Stimulated activated CD8-positive, alpha-beta memory T cell treated with anti-CD3 and anti-CD28 coated beads, Interleukin-7, amount 100 ng/mL, for 1 hour (primary cell): ENCODE measurements around the gene RSF1.
"Not testable (repeated sequence)": the region's sequence is repeated elsewhere in the genome, so short reads cannot be mapped to it uniquely, and the experiment has no call there.

Experiments
- DNase-seq, 2 donors: peaks; one replicate each; pipeline ENCODE4 v3.0.0-alpha.2; 2020; ENCODE audit warnings: low read depth in 2 of 2

RSF1 gene, protein sequence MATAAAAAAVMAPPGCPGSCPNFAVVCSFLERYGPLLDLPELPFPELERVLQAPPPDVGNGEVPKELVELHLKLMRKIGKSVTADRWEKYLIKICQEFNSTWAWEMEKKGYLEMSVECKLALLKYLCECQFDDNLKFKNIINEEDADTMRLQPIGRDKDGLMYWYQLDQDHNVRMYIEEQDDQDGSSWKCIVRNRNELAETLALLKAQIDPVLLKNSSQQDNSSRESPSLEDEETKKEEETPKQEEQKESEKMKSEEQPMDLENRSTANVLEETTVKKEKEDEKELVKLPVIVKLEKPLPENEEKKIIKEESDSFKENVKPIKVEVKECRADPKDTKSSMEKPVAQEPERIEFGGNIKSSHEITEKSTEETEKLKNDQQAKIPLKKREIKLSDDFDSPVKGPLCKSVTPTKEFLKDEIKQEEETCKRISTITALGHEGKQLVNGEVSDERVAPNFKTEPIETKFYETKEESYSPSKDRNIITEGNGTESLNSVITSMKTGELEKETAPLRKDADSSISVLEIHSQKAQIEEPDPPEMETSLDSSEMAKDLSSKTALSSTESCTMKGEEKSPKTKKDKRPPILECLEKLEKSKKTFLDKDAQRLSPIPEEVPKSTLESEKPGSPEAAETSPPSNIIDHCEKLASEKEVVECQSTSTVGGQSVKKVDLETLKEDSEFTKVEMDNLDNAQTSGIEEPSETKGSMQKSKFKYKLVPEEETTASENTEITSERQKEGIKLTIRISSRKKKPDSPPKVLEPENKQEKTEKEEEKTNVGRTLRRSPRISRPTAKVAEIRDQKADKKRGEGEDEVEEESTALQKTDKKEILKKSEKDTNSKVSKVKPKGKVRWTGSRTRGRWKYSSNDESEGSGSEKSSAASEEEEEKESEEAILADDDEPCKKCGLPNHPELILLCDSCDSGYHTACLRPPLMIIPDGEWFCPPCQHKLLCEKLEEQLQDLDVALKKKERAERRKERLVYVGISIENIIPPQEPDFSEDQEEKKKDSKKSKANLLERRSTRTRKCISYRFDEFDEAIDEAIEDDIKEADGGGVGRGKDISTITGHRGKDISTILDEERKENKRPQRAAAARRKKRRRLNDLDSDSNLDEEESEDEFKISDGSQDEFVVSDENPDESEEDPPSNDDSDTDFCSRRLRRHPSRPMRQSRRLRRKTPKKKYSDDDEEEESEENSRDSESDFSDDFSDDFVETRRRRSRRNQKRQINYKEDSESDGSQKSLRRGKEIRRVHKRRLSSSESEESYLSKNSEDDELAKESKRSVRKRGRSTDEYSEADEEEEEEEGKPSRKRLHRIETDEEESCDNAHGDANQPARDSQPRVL (N-terminal part only)

DNA sequence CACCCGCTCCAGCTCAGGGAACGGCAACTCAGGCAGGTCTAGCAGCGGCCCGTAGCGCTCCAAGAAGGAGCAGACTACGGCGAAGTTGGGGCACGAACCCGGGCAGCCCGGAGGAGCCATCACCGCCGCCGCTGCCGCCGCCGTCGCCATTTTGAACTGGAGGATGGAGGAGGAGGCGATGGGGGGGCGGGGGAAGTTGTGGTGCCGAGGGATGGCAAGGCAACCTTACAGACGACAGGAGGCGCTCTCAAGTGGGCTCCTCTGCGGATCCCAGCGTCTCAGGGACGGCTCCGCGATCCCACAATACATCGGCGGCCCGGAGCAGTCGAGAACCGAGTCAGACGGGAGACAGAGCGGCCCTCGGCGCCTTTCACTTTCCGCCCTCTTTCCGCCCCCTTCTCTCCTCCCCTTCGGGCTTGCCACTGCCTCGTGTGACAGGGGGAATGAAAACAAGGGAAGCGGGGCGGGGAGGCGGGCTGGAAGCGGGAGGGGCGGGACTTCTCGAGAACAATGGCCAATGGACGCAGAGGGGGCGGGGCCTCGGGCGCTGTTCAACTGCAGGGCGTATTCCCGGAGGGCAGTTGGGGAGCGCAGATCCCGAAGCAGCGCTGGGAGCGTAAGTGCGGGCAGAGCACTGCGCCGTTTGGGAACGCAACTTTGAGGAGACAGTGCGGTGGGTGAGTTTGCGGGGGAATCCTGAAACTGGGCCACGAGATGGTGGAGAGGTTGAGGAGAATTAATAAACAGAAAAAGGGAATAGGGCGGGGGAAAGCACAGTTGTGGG, at the start of gene RSF1, which contains the start of gene AAMDC:
Gene RSF1, minus strand, starts transcription at position 158 of the 784 bp plus-strand sequence. Its CDS starts 8 bp downstream, at position 150.
Gene AAMDC, plus strand, starts transcription at position 580 of the 784 bp plus-strand sequence. CDS start 21,353 bp downstream, outside the sequence.
- DNase-seq: peak; percentile 86 to 91

DNA sequence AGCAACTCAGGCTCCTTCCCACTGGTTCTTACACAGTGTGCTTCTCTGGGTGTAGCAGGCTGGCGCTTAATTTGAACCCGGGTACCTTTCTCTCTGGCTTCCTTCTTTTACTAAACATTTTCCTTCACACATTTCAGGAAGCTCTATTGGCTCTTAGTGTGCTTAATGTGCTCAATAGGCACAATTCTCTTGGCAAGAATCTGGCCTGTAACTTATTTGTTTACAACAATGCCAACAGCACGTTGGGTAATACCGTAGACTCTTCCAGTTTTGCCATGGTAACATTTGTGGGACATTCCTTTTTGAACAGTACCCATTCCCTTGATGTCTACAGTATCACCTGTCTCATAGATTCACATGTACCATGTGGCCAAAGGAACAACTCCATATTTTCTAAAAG, 48.2 kb upstream of the RSF1 start:
- DNase-seq: no peak

DNA sequence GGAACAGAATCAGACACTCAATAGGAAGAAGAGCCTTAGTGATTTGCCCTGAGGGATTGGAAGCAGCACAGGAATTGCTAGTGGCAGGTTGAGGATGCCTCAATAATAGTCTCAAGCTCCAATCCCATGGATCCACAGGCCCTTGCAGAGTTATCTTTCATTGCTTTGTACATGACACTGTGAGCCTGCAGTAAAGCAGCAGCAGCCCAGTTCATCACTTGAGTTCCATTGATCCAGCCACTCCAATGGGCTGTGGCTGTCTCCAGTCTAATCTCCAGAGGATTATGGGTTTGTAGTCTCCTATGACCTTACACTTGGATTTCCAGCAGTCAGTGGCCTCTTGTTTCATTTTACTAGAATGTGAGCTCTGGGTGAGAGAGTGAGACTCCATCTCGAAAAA, 45.8 kb upstream of the RSF1 start:
- no peak for DNase-seq

DNA sequence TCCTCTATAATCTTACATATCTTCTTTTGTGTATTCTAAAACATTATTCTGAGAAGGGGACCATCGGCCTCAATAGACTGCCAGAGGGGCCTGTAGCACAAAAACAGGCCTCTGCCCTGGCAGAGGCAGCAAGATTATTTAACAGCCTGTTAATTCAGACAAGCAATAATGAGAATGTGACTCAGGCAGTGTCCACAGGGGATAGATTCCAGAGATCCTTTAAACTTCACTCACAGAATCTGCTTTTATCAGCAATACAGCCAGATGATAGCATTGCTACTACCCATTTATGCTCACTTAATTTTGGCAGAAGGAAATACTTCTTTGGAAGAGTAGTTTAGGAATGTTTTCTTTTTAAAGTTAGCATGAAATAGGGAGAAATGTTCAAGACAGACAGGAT, 45.3 kb upstream of the RSF1 start:
- no peak for DNase-seq

DNA sequence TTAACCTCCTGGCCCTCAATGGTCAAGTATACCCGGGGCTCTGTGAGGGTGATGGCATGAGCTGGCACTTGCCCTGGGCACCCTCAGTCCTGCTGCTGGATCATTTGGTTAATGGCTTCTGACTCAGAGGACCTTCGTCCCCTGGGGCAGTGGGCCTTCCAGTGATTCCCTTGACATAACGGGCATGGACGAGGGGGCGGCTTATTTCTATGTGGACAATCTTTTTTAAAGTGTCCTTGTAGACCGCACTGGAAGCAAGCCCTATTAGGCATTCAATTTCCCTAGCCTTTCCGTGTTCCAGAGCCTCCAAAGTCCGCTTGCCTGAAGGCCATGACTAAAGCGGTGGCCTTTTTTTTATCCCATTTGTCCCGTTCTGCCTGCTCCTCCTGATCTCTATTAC, 40.9 kb upstream of the RSF1 start:
- not testable (repeated sequence) for DNase-seq

DNA sequence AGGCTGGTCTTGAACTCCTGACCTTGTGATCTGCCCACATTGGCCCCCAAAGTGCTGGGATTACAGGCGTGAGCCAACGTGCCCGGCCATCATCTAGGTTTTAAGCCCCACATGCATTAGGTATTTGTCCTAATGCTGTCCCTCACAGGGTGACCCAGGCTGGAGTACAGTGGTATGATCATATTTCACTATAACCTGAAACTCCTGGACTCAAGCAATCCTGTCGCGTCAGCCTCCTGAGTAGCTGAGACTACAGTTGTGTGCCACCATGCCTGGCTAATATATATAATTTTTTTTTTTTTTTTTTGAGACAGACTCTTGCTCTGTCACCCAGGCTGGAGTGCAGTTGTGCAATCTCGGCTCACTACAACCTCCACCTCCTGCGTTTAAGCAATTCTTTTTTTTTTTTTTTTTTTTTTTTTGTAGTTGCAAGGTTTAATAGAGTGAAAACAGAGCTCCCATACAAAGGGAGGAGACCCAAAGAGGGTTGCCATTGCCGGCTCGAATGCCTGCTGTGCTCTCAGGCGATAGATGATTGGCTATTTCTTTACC, 37.5 kb upstream of the RSF1 start:
- DNase-seq: not testable (repeated sequence)

DNA sequence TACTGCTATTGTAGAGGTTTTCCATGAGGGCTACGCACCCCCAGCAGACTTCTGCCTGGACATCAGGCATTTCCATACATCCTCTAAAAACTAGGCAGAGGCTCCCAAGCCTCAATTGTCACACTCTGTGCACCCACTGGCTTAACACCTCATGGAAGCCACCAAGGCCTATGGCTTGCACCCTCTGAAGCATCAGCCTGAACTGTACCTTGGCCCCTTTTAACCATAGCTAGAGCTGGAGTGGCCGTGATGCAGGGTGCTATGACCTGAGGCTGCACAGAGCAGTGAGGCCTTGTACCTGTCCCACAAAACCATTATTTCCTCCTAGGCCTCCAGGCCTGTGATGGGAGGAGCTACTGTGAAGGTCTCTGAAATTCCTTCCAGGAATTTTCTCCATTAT, 34.3 kb upstream of the RSF1 start:
- DNase-seq: no peak

DNA sequence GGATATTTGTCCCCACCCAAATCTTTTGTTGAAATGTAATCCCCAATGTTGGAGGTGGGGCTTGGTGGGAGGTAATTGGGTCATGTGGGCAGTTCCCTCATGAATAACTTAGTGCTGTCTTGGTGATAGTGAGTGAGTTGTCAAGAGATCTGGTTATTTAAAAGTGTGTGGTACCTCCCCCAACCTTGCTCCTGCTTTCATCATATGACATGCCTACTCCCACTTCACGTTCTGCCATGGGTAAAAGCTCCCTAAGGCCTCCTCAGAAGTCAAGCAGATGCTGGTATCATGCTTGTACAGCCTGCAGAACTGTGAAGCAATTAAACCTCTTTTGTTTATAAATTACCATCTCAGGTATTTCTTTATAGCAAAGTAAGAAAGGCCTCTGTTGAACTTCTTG, 31.0 kb upstream of the RSF1 start:
- no peak for DNase-seq

DNA sequence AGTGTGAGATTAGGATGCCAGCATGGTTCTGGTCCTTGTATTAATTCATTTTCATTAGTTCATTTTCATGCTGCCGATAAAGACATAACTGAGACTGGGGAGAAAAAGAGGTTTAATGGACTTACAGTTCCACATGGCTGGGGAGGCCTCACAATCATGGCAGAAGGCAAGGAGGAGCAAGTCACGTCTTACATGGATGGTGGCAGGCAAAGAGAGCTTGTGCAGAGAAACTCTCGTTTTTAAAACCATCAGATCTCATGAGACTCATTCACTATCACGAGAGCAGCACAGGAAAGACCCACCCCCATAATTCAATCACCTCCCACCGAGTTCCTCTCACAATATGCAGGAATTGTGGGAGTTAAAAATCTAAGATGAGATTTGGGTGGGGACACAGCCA, 23.2 kb upstream of the RSF1 start:
- DNase-seq: not testable (repeated sequence)

DNA sequence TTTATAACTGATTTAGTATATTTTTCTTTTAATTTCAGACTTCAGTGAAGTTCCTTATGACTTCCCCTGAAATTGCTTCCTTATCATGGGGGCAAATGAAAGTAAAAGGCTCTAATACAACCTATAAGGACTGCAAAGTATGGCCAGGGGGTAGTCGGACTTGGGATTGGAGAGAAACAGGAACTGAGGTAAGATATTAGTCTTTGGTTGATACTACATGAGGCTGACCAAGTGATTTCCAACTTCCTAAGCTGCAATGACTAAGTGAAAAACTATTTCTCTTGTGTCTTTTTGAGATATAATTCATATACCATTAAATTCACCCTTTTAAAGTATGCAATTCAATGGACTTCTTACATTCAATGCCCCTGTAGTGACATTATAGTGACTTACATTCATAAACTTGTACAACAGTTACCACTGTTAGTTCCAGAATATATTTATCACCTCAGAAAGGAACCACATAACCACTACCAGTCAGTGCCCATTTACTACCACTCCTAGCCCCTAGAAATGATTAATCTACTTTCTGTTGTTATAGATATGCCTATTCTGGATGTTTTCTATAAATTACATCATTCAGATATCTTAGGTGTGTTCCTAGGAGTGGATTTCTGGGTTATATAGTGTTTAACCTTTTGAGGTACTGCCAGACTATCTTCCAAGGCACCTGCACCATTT, 22.1 kb upstream of the RSF1 start:
- no peak for DNase-seq

DNA sequence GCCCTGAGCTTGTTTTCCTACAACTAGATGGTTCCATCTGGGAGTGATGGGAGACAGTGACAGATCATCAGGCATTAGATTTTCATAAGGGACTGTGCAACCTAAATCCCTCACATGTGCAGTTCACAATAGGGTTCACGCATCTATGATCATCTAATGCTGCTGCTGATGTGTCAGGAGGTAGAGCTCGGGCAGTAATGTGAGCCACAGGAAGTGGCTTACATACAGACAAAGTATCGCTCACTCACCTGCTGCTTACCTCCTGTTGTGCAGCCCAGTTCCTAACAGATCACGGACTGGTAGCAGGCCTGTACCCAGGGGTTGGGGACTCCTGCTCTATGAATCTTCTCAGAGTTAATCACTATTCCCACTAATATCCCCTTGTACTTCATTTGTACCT, 12.8 kb upstream of the RSF1 start:
- DNase-seq: no peak

DNA sequence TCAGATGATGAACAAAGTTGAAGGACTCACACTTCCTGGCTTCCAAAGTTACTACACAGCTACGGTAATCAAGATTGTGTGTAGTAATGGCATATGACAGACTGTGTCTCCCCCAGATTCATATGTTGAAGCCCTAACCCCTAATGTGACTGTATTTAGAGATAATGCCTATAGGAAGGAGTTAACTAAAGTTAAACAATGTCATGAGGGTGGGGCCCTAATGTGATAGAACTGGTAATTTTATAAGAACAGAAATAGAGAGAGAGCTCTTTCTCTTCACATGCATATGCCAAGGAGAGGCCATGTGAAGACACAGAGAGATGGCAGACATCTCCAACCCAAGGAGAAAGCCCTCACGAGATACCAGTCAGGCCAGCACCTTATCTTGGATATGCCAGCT, 8.4 kb upstream of the RSF1 start:
- DNase-seq: no peak

DNA sequence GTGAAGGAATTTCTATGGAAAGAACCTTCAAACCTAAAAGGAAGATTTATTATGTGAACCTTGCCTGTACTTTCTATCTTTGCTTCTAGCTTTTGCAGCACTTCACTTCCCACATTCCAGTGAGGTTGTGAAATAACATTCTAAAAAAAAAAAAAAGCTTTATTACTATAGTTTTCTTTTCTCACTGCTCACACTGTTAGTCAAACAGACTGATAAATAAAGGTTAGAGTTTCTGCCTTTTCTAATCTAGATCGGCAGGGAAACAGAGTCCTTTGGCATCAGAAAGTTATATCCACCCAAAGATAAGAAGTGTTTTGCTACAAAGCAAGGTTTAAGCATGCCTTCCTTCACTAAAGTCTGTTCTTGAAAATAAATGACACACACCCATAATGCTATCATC, 3.3 kb upstream of the RSF1 start:
- no peak for DNase-seq

DNA sequence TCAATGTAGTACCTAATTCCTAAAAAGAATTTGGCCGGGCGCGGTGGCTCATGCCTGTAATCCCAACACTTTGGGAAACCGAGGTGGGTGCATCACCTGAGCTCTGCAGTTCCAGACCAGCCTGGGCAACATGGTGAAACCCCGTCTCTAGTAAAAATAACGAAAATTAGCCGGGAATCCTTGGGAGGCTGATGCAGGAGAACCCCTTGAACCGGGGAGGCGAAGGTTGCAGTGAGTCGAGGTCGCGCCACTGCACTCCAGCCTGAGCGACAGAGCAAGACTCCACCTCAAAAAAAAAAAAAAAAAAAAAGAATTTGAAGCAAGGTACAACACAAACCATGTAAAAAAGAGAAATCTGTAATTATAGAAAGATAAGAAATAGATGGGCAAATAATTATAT, 1.6 kb upstream of the RSF1 start:
- DNase-seq: not testable (repeated sequence)

DNA sequence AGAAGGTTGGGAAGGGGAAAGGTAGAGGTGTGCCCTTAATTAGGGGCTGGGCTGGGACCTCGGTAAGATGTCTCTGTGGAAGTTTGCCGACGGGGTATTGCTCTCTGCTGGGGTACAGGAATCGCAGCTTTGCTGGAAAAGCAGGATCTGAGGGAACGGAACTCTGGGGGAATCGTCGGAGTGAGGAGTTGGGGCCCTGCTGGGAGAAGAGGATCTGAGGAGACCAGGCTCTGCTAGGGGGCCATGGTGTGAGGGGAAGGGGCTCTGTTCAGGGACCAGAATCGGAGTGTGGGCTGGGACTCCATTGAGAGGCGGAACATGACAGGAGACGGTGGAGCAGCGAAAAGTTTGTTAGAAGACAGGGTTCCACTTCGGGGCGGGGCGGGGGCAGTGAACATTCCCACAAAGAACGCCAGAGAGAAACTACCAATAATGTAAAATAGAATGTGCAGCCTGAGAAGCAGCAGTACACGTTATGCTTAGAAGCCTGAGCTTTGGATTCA, 878 bp upstream of the RSF1 start:
- no peak for DNase-seq

DNA sequence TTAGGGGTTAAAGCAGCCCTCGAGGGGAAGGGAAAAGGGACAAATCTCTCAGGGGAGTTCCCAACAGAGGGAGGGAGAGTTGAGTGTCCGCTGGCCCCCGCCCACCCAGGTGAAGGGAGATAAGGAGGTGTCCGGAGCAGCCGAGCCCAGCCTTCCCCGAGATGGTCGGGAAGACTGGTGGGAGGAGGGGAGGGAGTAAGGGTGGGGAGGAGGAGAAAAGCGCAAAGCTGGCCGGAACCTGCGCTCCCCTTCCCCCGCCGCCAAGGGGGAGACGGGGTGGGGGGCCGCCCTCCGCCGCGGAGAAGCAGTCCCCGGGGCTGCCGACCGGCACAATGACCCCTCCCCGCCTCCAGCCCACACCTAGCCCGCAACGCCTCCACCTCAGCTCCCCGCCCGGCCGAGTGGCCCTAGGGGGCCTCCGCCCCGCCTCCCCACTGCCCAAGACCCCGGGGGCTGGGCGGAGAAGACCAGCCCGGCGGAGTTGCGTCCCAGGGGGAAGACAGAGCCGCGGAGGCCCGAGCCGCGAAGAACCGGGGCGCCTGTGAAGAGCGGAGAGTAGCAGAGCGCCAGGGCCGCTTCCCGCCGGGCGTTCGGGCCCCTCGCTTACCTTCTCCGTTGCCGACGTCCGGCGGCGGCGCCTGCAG, 479 bp downstream of the RSF1 start:
- peak in 1 of 2 donors; percentile 6 for DNase-seq

DNA sequence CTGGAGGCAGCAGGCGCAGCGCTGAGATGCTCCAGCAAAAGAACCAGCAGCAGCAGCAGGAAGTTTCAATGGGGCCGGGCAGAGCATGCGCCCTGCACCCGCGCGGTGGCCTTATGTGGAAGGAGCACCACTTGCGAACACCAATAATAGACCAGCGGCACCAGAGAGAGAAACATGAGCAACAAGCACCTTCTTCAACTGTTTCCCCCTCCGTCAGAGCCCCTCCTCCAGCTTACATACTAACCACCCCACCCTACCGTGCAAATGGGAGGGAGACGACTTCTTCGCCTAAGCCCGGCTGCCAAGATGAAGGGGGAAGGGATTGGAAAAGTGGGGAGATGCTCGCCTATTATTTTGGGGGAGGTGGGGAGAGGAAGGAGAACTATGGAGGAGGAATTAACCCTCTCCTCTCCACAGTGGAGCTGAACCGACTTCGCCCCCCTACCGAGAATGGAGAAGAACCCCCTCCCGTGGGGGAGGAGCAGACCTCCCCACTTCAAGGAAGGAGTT, 1.1 kb downstream of the RSF1 start:
- peak; percentile 65 to 71 for DNase-seq

DNA sequence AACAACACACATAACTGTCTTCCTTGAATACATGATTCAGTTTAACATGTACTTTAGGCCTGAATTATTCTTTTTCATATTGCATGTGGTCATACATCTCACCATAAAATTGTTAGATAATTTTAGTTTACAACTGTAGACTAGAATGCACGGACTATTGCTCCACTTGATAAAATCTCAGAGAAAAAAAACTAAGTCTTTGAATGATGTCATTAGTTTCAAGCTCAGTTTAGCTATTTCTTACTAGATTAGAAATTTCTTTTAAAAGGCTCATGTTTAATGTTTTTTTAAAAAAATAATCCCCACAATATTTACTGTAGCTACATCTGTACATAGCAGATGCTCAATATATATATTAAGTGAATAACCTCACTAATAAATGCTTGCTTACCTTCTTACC, 5.1 kb downstream of the RSF1 start:
- no peak for DNase-seq

DNA sequence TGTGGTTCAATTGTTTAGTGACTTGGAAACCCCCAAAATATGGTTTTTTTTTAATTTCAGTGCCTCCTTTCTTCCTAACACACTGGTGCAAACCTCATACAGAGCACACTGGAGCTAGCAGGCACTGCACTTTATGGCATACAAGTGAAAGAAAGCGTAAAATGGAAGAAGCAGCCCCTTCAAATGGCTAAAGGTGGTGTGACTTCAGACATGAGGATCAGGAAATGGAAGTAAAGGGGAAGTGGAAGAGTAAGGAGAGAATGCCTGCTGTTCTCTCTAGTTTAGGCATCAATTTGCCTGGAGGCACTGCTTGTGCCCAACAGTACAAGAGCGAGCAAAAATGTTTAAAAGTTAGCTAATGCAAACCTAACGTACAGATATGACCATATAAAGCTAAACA, 5.7 kb downstream of the RSF1 start:
- no peak for DNase-seq
